Measurements from ENCODE around the gene AOPEP.

AOPEP gene

GRCh38 chr9:95048225-95049087, 322.0 kb downstream of the AOPEP start:
- DNase-seq, result peak; percentile 16 to 41 (median 30)

GRCh38 chr9:95049761-95050160, 323.3 kb downstream of the AOPEP start:
- no peak for DNase-seq

GRCh38 chr9:95053611-95054570, 327.4 kb downstream of the AOPEP start:
- DNase-seq, result no peak

- no peak for DNase-seq
These were observed 328.9 kb downstream of the AOPEP start for GRCh38 chr9:95055334-95055850.

DNA sequence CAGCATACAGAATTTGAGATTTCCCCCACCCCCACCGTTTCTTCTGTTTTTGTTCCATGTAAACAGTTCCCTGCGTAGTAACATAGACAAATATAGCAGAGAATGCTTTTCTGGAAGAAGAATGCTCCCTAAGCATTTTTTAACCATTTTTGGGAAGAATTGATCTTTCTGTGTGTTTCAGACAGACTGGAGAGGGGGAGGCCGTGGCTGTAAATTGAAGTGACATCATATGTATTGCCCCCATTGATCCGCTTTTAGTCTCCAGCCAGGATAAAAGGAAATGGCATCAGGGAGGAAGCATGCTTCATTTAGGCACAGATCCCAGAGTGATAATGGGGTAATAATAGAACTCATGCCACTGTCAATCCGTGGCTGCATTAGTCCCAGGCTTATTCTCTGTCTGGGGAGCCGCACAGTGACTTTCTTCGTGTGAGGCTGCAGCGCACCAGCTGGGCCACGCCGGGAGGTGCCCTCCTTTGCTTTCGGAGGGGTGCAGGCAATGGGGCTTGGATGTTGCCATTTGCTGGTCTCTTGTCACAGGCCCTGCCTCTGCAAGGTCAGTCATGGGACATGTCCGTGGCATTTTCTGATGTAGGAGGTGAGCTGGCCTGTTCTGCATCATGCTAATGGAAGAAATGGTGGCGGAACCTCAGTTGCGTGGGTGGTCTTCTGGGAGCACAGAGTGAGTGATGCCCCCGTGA, 329.5 kb downstream of the AOPEP start:
- no peak for DNase-seq

DNA sequence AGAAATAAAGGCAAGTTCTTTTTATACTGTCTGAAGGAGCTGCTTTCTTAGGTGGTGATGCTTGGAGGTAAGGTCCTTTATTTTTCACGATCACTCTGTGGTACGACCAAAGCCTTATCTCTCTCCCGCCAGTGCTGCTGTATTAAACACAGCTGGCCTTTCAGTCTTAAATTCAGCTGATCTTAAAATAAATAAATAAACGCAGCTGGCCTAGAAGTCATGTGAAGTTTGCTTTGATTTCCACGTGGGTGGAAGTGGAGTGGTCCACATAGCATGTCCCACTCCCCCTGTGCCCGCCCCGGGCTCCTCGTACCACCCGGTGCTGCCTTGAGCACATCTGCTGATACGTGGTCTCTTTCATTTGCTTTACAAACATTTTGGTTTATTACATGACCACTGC, 330.6 kb downstream of the AOPEP start:
- DNase-seq, result no peak

DNA sequence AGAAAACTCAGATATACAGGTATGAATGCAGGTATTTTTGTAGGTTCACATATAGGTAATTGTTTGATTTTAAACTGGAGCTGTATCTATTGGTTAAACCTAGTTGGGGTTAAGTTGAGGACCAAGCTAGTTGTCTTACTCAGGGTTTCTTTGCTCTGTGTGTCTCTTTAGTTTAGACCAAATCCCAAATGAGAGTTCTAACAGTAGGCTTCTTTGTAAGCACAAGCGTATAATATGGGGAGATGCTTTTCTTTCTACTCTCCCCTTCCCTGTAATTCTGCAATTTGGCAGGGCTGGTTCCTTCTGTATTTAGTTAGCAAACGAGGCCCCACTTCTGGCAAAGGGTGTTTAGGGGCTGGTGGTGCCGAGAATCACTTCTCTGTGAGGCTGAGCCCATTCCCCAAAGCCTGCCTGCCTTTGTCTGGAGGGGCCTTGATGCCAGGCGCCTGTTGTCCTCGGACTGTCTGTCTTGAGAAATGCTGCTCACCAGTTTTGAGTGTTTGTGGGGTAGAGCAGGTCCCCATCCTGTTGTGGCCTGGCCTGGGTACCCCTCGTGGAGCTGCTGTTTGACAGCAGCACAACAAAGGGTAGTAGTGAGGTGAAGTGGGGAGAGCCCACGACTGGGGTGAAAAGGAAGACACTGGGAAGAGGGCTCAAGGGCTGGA, 331.8 kb downstream of the AOPEP start:
- DNase-seq, result no peak

DNA sequence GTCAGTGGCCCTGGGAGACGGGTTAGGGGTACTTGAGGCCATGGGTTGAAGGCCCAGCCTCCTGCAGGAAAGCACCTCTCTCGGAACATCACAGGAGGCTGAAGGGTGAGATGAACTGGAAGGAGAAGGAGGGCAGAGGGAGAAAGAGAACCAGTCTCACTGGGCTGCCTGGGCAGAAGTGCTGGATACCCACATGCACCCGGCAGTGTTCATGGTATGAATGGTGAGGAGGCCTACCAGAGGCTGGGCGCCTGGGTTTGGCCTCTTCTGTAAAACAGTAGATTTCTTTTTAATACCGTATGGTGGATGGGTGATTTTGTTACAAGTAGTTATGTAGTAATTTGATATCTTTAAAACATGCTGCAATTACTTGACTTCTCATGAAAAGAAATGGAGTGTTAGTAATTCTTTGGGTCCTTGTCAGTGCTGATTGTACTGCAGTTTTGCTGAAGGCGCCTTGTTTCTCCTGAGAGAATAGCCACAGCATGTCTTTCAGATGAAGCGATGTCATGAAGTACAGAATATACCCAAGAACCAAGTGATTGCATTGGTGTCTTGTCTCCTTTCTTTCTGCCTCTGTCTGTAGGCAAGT, 332.4 kb downstream of the AOPEP start:
- DNase-seq, result no peak

DNA sequence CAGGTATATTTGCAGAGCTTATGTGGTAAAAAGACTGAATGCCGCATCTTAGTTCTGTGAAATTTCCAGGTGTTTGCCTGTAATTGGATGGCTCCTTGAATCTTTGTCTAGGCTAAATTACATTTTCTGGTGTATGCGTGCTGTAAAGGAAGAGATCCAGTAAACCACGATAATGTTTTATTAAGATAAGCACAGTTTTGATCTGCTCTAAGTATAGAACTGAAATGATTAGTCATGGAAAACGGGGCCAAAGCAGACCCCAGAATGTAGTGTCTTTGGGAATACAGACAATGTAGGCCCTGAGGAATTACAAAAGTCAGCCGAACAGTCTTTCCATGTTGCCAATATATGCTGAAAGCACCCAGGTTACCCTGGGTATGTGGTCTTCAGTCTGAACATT, 333.7 kb downstream of the AOPEP start:
- no peak for DNase-seq

DNA sequence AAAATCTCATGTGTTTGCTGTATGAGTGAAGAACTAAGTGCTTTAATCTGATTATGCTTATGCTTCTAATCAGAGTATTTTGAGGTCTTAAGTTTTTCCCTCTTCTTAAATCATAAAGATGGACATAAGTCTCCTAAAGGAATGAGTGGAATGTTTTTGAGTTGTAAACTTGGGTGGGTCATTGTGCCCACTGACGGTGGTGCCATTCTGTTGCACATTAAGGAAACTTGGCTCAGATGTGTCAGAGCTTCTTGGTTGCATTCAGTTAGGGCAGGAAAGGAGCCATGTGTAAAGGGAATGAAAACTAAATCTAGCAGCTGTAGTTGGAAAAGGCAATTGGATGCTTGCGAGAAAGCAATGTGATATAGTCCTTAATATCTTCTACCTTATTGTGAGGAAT, 334.4 kb downstream of the AOPEP start:
- no peak for DNase-seq

- no peak for DNase-seq
These were observed 335.6 kb downstream of the AOPEP start for GRCh38 chr9:95061916-95062595.

- DNase-seq, result no peak
These were observed 336.1 kb downstream of the AOPEP start for GRCh38 chr9:95062596-95063065.

GRCh38 chr9:95063300-95063699, 336.8 kb downstream of the AOPEP start:
- DNase-seq, result no peak

DNA sequence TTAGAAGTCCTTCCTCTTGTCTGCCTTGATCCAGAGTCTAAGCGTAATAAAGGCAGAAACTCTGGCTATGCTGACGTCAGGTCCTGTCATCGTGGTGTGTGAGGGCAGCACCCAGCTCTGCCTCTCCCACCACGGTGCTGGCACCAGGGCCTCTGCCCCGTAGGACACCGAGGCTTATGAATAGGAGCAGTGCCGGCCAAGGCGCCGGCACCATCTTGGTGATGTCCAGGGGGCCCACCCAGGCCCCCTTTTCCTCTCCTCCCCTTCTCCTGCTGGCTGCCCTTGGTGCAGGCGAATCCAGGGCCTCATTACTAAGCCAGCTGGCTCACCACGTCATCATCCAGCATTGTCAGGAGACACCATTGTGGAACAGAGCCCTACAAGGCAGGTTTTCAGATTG, 338.7 kb downstream of the AOPEP start:
- no peak for DNase-seq

- no peak for DNase-seq
These were observed 340.6 kb downstream of the AOPEP start for GRCh38 chr9:95067057-95067456.

DNA sequence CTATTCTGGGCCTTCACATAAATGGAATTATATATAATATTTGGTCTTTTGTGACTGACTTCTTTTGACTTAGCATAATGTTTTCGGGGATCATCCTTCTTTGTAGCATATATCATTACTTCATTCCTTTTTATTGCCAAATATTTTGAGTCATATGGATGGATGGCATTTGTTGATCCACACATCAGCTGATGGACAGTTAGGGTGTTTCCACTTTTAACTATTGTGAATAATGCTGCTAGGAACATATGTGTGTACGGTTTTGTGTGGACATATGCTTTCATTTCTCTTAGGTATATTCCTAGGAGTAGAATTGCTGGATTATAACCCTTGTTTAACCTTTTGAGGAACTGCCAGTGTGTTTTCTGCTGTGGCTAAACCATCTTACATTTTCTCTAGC, 341.4 kb downstream of the AOPEP start:
- no peak for DNase-seq

GRCh38 chr9:95070549-95071021, 344.1 kb downstream of the AOPEP start:
- no peak for DNase-seq

DNA sequence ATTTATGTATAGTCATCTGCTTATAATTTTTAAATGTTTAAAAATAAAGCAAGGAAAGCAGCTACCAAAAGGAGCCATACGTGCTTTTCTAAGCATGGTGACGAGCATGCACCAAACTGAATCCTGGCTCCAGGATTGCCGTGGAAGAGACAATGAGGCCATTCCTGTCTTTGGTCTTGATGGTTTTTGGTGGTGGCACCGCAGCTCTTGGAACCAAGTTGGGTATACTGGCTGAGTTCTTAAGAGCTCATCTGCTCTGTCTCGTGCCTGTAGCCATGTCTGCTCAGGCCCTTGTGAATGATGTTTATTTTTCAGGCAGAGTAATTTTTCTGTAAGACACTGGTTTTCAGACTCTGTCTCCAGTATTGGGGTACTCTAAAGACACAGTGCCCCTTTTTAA, 345.0 kb downstream of the AOPEP start:
- DNase-seq, result no peak

- DNase-seq, result no peak
These were observed 345.4 kb downstream of the AOPEP start for GRCh38 chr9:95071925-95072324.

GRCh38 chr9:95073042-95073607, 346.6 kb downstream of the AOPEP start:
- DNase-seq, result no peak

- DNase-seq, result no peak
These were observed 347.4 kb downstream of the AOPEP start for GRCh38 chr9:95073918-95074317.
